WTC11 (cell line): ENCODE results near the gene TMEM181. TPM values are rescaled to one million over a fixed set of nuclear protein-coding genes. Genes with fewer than 3 reads are reported as not detected.
"Not testable (repeated sequence)": the region's sequence is repeated elsewhere in the genome, so short reads cannot be mapped to it uniquely, and the experiment has no call there.

Source experiments
- ATAC-seq: fragments of 200-7000 bp; cut with Tn5 transposase; 2 replicates; pipeline ENCODE4 v1.10.0; 2021; ENCODE audit warnings: mild to moderate bottlenecking, moderate library complexity
- CTCF ChIA-PET: fragments of 300-600 bp; sonication (Branson Sonifier 250); formaldehyde crosslinking; loops from one replicate; lab custom pipeline; 2021; ENCODE audit warnings: antibody characterized with exemption; lab: Charles Lee
- POLR2A ChIA-PET: fragments of 350-600 bp; sonication (Branson Sonifier 250); formaldehyde crosslinking; loops from one replicate; lab custom pipeline; 2021; ENCODE audit warnings: antibody characterized with exemption; lab: Charles Lee
- DNase-seq: peaks from one replicate; pipeline ENCODE4 v3.0.0; 2021; ENCODE audit warnings: low spot score
- H3K27ac Mint-ChIP-seq: 2 replicates; pipeline ENCODE4 v1.8.0; 2021; ENCODE audit warnings: mixed read lengths
- H3K27me3 Mint-ChIP-seq: 2 replicates; pipeline ENCODE4 v1.8.0; 2021; ENCODE audit warnings: low read depth, mild to moderate bottlenecking, moderate library complexity, mixed read lengths
- H3K36me3 Mint-ChIP-seq: 2 replicates; pipeline ENCODE4 v1.8.0; 2021; ENCODE audit warnings: mixed read lengths
- H3K4me1 Mint-ChIP-seq: 2 replicates; pipeline ENCODE4 v1.8.0; 2022; ENCODE audit warnings: mixed read lengths
- H3K4me3 Mint-ChIP-seq: 2 replicates; pipeline ENCODE4 v1.8.0; 2021; ENCODE audit warnings: mild to moderate bottlenecking, moderate library complexity, mixed read lengths
- H3K9me3 Mint-ChIP-seq: 2 replicates; pipeline ENCODE4 v1.8.0; 2021; ENCODE audit warnings: mixed read lengths
- AR ChIP-seq: fragments of 250-450 bp; sonication (Bioruptor Pico); IDR thresholded peaks from 2 replicates; pipeline ENCODE4 v1.9.0; 2021; ENCODE audit warnings: mild to moderate bottlenecking
- ATF3 ChIP-seq: sonication (generic); formaldehyde crosslinking; conservative IDR thresholded peaks from 2 replicates; pipeline ENCODE4 v1.8.1; 2022; ENCODE audit warnings: mild to moderate bottlenecking, missing genetic modification reagents
- E2F1 ChIP-seq: sonication (generic); formaldehyde crosslinking; IDR thresholded peaks from 2 replicates; pipeline ENCODE4 v1.8.0; 2022; ENCODE audit warnings: mild to moderate bottlenecking, missing genetic modification reagents
- FOXK1 ChIP-seq: sonication (generic); formaldehyde crosslinking; IDR thresholded peaks from 2 replicates; pipeline ENCODE4 v1.8.0; 2022; ENCODE audit warnings: mild to moderate bottlenecking, moderate library complexity, missing genetic modification reagents
- HMGA2 ChIP-seq: fragments of 250-450 bp; sonication (Bioruptor Pico); IDR thresholded peaks from 2 replicates; pipeline ENCODE4 v1.4.0; 2021; ENCODE audit warnings: mild to moderate bottlenecking, moderate library complexity
- HMGXB4 ChIP-seq: sonication (generic); formaldehyde crosslinking; IDR thresholded peaks from 2 replicates; pipeline ENCODE4 v1.8.1; 2023; ENCODE audit warnings: mild to moderate bottlenecking, moderate library complexity, missing genetic modification reagents
- NR2C2 ChIP-seq: sonication (generic); formaldehyde crosslinking; IDR thresholded peaks from 2 replicates; pipeline ENCODE4 v1.8.0; 2022; ENCODE audit warnings: mild to moderate bottlenecking, missing genetic modification reagents
- NR3C1 ChIP-seq: sonication (generic); formaldehyde crosslinking; conservative IDR thresholded peaks from 2 replicates; pipeline ENCODE4 v1.8.1; 2023; ENCODE audit warnings: low read depth, mild to moderate bottlenecking, missing genetic modification reagents
- RELA ChIP-seq: sonication (generic); formaldehyde crosslinking; IDR thresholded peaks from 2 replicates; pipeline ENCODE4 v1.8.1; 2022; ENCODE audit warnings: missing genetic modification reagents, mild to moderate bottlenecking, borderline replicate concordance
- RORB ChIP-seq: fragments of 250-450 bp; sonication (Bioruptor Pico); IDR thresholded peaks from 2 replicates; pipeline ENCODE4 v1.9.0; 2021; ENCODE audit warnings: mild to moderate bottlenecking
- SMAD3 ChIP-seq: sonication (generic); formaldehyde crosslinking; IDR thresholded peaks from 2 replicates; pipeline ENCODE4 v1.8.0; 2022; ENCODE audit warnings: missing genetic modification reagents, mild to moderate bottlenecking, borderline replicate concordance
- SP1 ChIP-seq: sonication (generic); formaldehyde crosslinking; conservative IDR thresholded peaks from 2 replicates; pipeline ENCODE4 v1.8.1; 2022; ENCODE audit warnings: missing genetic modification reagents
- TCF7 ChIP-seq: sonication (generic); formaldehyde crosslinking; IDR thresholded peaks from 2 replicates; pipeline ENCODE4 v1.8.0; 2022; ENCODE audit warnings: mild to moderate bottlenecking, low read depth, missing genetic modification reagents, moderate library complexity
- TEAD1 ChIP-seq: sonication (generic); formaldehyde crosslinking; IDR thresholded peaks from 2 replicates; pipeline ENCODE4 v1.8.0; 2022; ENCODE audit warnings: mild to moderate bottlenecking, missing genetic modification reagents
- ZNF121 ChIP-seq: sonication (generic); formaldehyde crosslinking; IDR thresholded peaks from 2 replicates; pipeline ENCODE4 v1.8.0; 2023; ENCODE audit warnings: missing genetic modification reagents
- total RNA-seq: library from RNA; stranded (reverse); gene quantifications from 3 replicates; pipeline ENCODE4 v1.2.3, GENCODE V29; 2021
- TF ChIP-seq, protein P1 (sequence below): sonication (generic); formaldehyde crosslinking; IDR thresholded peaks from 2 replicates; pipeline ENCODE4 v1.8.1; 2022; ENCODE audit warnings: mild to moderate bottlenecking, moderate library complexity, missing genetic modification reagents
- TF ChIP-seq, protein P2 (sequence below): sonication (generic); formaldehyde crosslinking; IDR thresholded peaks from 2 replicates; pipeline ENCODE4 v1.8.1; 2022; ENCODE audit warnings: missing genetic modification reagents, borderline replicate concordance

TMEM181 gene
- total RNA-seq, 1 experiment from 2014 or later = 18.8 TPM

DNA sequence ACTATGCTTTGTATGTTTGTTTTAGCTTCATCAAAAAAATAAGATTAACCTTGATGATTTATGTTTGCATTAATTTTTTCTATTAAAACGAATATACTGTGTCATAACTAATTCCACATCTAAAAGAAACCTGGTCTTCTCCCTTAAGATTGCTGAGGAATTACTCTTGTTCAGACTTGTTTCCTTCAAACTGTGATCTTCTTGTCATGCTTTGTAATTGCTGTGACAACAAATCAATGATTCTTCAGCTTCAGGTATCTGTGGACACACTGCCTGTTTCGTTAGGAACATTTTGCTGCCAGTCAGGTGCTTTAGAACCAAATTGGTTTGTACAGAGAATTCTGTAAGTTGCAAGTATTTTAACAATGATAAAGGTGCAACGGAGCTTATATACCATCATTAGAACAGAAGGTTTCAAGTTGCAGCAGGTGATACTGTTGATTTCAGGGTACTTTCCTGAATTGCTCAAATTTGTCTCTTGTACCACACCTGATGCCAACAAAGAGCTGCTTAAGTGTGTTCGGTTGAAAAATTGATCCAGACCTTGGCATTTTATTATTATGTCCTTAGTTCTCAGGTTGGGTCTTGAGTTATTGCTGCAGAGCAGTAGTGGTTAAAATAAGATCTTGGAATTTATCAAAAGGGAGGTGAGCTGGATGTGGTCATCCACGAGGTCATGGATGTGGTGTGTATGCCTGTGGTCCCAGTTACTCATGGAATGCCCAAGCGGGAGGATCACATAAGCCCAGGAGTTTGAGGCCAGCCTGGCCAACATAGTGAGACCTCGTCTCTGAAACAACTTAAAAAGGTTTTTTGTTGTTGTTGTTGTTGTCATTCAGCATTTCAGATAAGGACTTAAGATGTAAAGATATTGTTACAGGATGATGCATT lies 109.5 kb downstream of the TMEM181 start:
- no peak overlapping the region for H3K27ac Mint-ChIP-seq
- TF ChIP-seq RORB = no peak
- no peak for TF ChIP-seq FOXK1
- TF ChIP-seq NR2C2 = no peak
- no peak for TF ChIP-seq HMGA2 (CRISPR knock-in tag)
- TF ChIP-seq ZNF121 (CRISPR knock-in tag) = no peak
- TF ChIP-seq, protein P1, sequence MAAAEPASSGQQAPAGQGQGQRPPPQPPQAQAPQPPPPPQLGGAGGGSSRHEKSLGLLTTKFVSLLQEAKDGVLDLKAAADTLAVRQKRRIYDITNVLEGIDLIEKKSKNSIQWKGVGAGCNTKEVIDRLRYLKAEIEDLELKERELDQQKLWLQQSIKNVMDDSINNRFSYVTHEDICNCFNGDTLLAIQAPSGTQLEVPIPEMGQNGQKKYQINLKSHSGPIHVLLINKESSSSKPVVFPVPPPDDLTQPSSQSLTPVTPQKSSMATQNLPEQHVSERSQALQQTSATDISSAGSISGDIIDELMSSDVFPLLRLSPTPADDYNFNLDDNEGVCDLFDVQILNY (CRISPR knock-in tag) = no peak
- TF ChIP-seq RELA (CRISPR knock-in tag) = no peak
- TF ChIP-seq SMAD3 (CRISPR knock-in tag) = no peak
- no peak for TF ChIP-seq ATF3 (CRISPR knock-in tag)
- TF ChIP-seq AR (CRISPR knock-in tag) = no peak
- no peak for TF ChIP-seq TCF7
- ATAC-seq (no peak), DNase-seq (no peak)
- no peaks in the 10 kb centered on the region for H3K36me3 Mint-ChIP-seq
- POLR2A ChIA-PET = no interaction called here
- H3K4me1 Mint-ChIP-seq = no peaks in the 10 kb centered on the region
- H3K4me3 Mint-ChIP-seq = no peak overlapping the region
- H3K27me3 Mint-ChIP-seq = no peaks in the 10 kb centered on the region
- no peaks in the 10 kb centered on the region for H3K9me3 Mint-ChIP-seq
- CTCF ChIA-PET = interaction anchor here (1.6 kb wide), 1 partner anchor 9 kb away, joined by 5 read pairs; no protein-coding TSS in a partner anchor

DNA sequence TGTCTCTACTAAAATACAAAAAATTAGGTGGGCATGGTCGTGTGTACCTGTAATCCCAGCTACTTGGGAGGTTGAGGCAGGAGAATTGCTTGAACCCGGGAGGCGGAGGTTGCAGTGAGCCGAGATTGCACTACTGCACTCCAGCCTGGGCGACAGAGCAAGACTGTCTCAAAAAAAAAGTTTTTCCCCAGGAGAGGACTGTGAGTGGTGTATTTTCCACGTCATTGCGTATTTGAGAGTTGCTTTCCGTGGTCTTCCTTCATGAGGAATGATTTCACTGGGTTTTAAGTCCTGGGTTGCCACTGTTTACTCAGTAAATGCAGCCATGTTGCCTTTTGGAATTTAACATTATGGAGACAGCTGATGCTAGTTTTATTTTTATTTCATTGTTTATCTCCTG lies 112.2 kb downstream of the TMEM181 start:
- CTCF ChIA-PET = interaction anchor here (0.7 to 4.5 kb wide), 4 partner anchors 9 to 559 kb away, joined by 4 to 14 read pairs (median 5); no protein-coding TSS in a partner anchor
- H3K4me3 Mint-ChIP-seq, H3K36me3 Mint-ChIP-seq, H3K27me3 Mint-ChIP-seq, DNase-seq, H3K27ac Mint-ChIP-seq, POLR2A ChIA-PET, H3K9me3 Mint-ChIP-seq, H3K4me1 Mint-ChIP-seq, ATAC-seq: not testable (repeated sequence)

GRCh38 chr6:158672726-158673125 lies 112.8 kb downstream of the TMEM181 start:
- H3K27me3 Mint-ChIP-seq = no peaks in the 10 kb centered on the region
- H3K4me3 Mint-ChIP-seq = no peak overlapping the region
- ChIA-PET CTCF (interaction anchor here (1.0 to 4.5 kb wide), 3 partner anchors 9 to 19 kb away, joined by 4 to 14 read pairs (median 8); no protein-coding TSS in a partner anchor), POLR2A (no interaction called here)
- peaks cover 6% of the 10 kb centered on the region for H3K4me1 Mint-ChIP-seq
- H3K27ac Mint-ChIP-seq = no peak overlapping the region
- TF ChIP-seq NR2C2 (no peak), E2F1 (CRISPR knock-in tag) (no peak), TEAD1 (CRISPR knock-in tag) (no peak), NR3C1 (CRISPR knock-in tag) (no peak), SP1 (CRISPR knock-in tag) (no peak), HMGXB4 (CRISPR knock-in tag) (no peak), ZNF121 (CRISPR knock-in tag) (no peak)
- TF ChIP-seq, protein P2, sequence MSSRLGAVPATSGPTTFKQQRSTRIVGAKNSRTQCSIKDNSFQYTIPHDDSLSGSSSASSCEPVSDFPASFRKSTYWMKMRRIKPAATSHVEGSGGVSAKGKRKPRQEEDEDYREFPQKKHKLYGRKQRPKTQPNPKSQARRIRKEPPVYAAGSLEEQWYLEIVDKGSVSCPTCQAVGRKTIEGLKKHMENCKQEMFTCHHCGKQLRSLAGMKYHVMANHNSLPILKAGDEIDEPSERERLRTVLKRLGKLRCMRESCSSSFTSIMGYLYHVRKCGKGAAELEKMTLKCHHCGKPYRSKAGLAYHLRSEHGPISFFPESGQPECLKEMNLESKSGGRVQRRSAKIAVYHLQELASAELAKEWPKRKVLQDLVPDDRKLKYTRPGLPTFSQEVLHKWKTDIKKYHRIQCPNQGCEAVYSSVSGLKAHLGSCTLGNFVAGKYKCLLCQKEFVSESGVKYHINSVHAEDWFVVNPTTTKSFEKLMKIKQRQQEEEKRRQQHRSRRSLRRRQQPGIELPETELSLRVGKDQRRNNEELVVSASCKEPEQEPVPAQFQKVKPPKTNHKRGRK = no peak
- ATAC-seq (no peak), DNase-seq (no peak)
- H3K36me3 Mint-ChIP-seq = no peaks in the 10 kb centered on the region
- no peaks in the 10 kb centered on the region for H3K9me3 Mint-ChIP-seq
